Prostate gland (tissue), 2 donors: Measurements from ENCODE around the gene FMNL3. TPM values are rescaled to one million over a fixed set of nuclear protein-coding genes. Genes with fewer than 3 reads are reported as not detected.

Source experiments
- DNase-seq: peaks from one replicate; pipeline ENCODE4 v3.0.0-alpha.2; 2019; ENCODE audit warnings: low spot score
- H3K27ac ChIP-seq, 2 donors: fragments of 200-600 bp; sonication (generic); 2 replicates each; pipeline ENCODE4 v1.5.1; 2017 to 2019
- H3K27me3 ChIP-seq: fragments of 200-600 bp; sonication (generic); replicated peaks from 2 replicates; pipeline ENCODE4 v1.5.1; 2019; ENCODE audit not compliant: insufficient read depth
- H3K36me3 ChIP-seq, 2 donors: fragments of 200-600 bp; sonication (generic); 1 replicate in 1 of 2; 2 replicates in 1 of 2; pipeline versions ENCODE4 v1.5.1 to v1.8.1; 2017 to 2019
- H3K4me1 ChIP-seq: fragments of 200-600 bp; sonication (generic); replicated peaks from 2 replicates; pipeline ENCODE4 v1.5.1; 2019
- H3K4me3 ChIP-seq, 2 donors: fragments of 200-600 bp; sonication (generic); 2 replicates each; pipeline ENCODE4 v1.5.1; 2017 to 2019
- H3K9me3 ChIP-seq: fragments of 200-600 bp; sonication (generic); 2 replicates; pipeline ENCODE4 v1.5.1; 2017
- CTCF ChIP-seq, 4 experiments: fragments of 200-600 bp in 2 of 4; fragments of 450-650 bp in 2 of 4; sonication (generic) in 2 of 4; IDR thresholded peaks; 1 replicate in 3 of 4; 2 replicates in 1 of 4; pipeline ENCODE4 v1.5.1; 2016 to 2019; ENCODE audit warnings: antibody characterized with exemption in 4 of 4, mild to moderate bottlenecking in 2 of 4, moderate library complexity in 2 of 4
- POLR2A ChIP-seq: fragments of 450-650 bp; IDR thresholded peaks from one replicate; pipeline ENCODE4 v1.6.1; 2016; ENCODE audit warnings: antibody characterized with exemption, mild to moderate bottlenecking
- POLR2AphosphoS5 ChIP-seq: sonication (generic); formaldehyde crosslinking; IDR thresholded peaks from one replicate; pipeline ENCODE4 v1.6.1; 2017; ENCODE audit warnings: antibody characterized with exemption
- WGBS: methylation state at CpG from one replicate; pipeline ENCODE4 v1.1.5; 2018; 5-methylcytosine and 5-hydroxymethylcytosine counted together
- intact Hi-C: fragments of 100-400 bp; cut with DNase I; formaldehyde crosslinking; loops from one replicate; pipeline ENCODE4 v1.14.2; 2022
- total RNA-seq, 2 donors: library from RNA; depleted of rRNA; stranded (reverse); fragments of >200 nt; gene quantifications; one replicate each; pipeline ENCODE4 v1.1.0, GENCODE V29; 2016

Gene FMNL3
- total RNA-seq, 2 donors from 2014 or later: 4.5 to 52.9 TPM

- Histone ChIP-seq H3K9me3 (no peaks in the 10 kb centered on the region), H3K4me3 (no peak overlapping the region), H3K27ac (no peak overlapping the region), H3K36me3 (no peaks in the 10 kb centered on the region), H3K4me1 (no peaks in the 10 kb centered on the region), H3K27me3 (no peaks in the 10 kb centered on the region)
- 11% methylated on average over 9 of the region's 9 CpGs for WGBS
- DNase-seq: peak; percentile 32
- TF ChIP-seq POLR2AphosphoS5: peak; percentile 49
- no peak for TF ChIP-seq POLR2A
- TF ChIP-seq CTCF (IDR thresholded peaks at IDR 0.05): peak in 3 of 4 experiments; percentile 29 to 63 (median 61)
- intact Hi-C loops: no loop called here
Measured at GRCh38 chr12:49636979-49637755, 70.0 kb downstream of the FMNL3 start.

GRCh38 chr12:49636574-49636973, 70.6 kb downstream of the FMNL3 start:
- H3K36me3 ChIP-seq: no peaks in the 10 kb centered on the region
- H3K4me1 ChIP-seq: no peaks in the 10 kb centered on the region
- H3K27ac ChIP-seq: no peak overlapping the region
- intact Hi-C loops: no loop called here
- 45% methylated on average over 13 of the region's 13 CpGs for WGBS
- no peak for DNase-seq
- TF ChIP-seq POLR2A (no peak), CTCF (IDR thresholded peaks at IDR 0.05) (no peak), POLR2AphosphoS5 (no peak)
- no peaks in the 10 kb centered on the region for H3K9me3 ChIP-seq
- no peaks in the 10 kb centered on the region for H3K27me3 ChIP-seq
- no peak overlapping the region for H3K4me3 ChIP-seq

GRCh38 chr12:49635656-49636055, 71.5 kb downstream of the FMNL3 start:
- 91% methylated on average over 4 of the region's 4 CpGs for WGBS
- Histone ChIP-seq H3K36me3 (no peaks in the 10 kb centered on the region), H3K9me3 (no peaks in the 10 kb centered on the region), H3K4me3 (no peak overlapping the region), H3K4me1 (no peaks in the 10 kb centered on the region), H3K27me3 (no peaks in the 10 kb centered on the region), H3K27ac (no peak overlapping the region)
- intact Hi-C loops: no loop called here
- TF ChIP-seq POLR2AphosphoS5 (no peak), CTCF (IDR thresholded peaks at IDR 0.05) (no peak), POLR2A (no peak)
- no peak for DNase-seq

- no peak for DNase-seq
- 89% methylated on average over 9 of the region's 9 CpGs for WGBS
- Histone ChIP-seq H3K4me1 (no peaks in the 10 kb centered on the region), H3K4me3 (no peak overlapping the region), H3K9me3 (no peaks in the 10 kb centered on the region), H3K36me3 (no peaks in the 10 kb centered on the region), H3K27ac (no peak overlapping the region), H3K27me3 (no peaks in the 10 kb centered on the region)
- TF ChIP-seq CTCF (IDR thresholded peaks at IDR 0.05) (no peak), POLR2A (no peak), POLR2AphosphoS5 (no peak)
- intact Hi-C loops: no loop called here
Measured at GRCh38 chr12:49635036-49635435, 72.2 kb downstream of the FMNL3 start.
